HL-60/S4 (cell line): ENCODE results near the gene FARS2.

ENCODE experiments used
- in situ Hi-C: fragments of 300-500 bp; cut with MboI; formaldehyde crosslinking; loops from 2 replicates; pipeline ENCODE4 v1.14.3; 2022; ENCODE audit warnings: low sequenced_read_pairs

FARS2 gene

DNA sequence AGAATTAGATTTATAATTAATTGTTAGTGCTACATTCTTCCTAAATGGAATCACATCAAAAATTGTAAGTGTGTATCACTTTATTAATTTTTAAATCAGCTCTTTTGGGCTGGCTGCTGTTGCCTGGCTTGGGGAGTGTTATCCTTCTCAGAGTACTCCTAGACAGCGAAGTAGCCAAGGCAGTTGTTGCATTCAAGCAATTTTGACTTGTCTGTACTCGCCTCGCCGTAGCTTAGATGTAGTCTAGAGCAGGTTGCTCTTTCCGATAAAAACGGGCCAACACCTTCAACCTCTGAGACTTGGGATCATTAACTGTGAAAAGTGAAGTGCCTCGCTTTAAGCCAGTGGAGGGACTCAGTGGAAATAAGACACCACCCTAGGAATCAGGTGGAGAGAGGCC is 151.3 kb downstream of the FARS2 start:
- in situ Hi-C loops: no loop called here

DNA sequence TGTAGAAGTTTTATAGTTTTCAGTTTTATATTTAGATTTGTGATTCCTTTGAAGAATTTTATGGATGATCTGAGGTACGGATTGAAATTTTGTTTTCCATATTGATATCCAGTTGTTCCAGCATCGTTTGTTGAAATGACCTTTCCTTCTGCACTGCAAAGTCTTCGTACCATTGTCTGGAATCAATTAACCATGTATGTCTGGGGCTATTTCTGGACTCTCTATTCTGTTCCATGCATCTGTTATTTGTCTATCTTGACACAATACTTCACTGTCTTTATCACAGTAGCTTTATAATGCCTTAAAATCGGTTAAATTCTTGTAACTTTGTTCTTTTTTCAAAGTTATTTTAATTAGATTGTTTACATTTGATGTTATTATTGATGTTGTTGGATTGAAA is 154.9 kb downstream of the FARS2 start:
- in situ Hi-C loops: no loop called here

DNA sequence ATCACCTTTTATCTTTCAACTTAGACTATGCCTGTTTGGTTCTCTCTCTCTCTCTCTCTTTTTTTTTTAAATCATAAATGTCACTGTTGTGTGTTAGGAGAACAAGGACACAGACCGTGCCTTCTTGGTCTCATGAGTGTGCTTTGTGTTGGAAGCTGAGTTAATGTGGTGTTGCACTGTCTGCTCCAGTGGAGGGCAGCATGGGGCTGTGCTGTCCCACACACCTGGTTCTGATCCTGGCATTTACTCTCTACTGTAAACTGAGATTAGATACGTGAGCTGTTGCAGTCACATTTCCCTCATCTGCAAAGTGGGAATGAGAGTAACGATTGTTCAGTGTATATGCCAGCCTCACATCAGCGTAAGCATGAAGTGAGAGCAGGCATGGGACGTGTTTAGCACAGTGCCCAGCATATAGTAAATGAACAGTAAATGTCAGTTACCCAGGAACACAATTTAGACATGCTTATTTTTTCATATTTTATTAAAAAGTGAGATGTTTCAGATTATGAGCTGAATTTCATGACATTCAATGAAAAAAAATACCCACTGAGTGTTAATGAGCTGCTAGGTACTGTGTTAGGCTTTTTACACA is 161.1 kb downstream of the FARS2 start:
- in situ Hi-C loops: no loop called here

DNA sequence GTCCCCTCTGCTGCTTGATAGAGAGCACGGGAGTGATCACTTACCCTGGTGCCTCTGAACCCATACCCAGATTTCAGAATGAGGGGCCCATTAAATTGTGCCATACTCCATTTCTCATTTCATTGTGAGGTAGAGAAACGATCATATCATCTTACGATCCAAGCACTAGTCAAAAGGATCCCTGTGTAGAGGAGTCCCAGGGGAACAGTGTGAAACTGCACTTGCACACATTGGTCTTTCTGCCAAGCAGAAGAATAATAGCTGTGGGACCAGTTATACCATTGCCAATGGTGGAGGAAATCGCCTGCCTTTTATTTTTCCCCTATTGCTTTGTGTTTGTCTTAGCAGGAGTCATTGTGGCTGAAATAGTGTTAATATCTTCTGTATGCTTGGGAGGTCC is 161.9 kb downstream of the FARS2 start:
- in situ Hi-C loops: no loop called here

DNA sequence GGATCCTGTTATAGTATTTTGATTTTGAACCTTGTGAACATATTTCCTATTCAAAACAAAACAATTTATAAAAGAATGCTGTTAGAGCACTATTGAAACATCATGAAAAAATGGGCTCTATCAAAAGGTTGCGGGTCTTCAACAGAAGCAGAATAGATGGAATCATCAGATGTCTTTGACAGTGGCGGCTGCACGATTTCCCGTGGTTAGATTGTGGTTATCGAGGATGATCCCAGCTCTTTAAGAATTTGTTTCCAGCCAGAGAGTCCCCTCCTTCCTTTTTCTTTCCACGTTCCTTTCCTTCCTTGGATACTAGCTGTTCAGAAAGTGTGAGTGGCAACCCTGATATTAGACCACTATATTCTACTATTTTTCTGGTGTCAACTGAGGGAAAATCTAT is 163.4 kb downstream of the FARS2 start:
- in situ Hi-C loops: no loop called here

DNA sequence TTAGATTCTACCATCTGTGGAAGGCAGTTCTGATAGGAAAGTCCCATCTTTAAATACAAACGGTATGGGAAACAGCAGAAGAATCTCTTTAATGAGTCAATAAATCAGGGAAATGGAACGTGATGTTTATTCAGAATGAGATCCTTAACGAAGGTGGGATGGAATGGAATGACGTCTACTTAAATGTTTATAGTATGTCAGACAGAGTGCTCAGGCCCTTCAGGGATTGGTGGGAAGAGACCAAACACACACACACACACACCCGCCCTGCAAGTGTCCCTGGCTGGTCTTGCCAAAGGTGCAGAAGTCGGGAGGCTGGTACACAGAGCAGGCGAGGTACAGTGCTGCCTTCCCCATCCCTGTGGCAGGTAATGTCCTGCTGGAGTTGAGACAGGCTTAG is 164.0 kb downstream of the FARS2 start:
- in situ Hi-C loops: no loop called here

DNA sequence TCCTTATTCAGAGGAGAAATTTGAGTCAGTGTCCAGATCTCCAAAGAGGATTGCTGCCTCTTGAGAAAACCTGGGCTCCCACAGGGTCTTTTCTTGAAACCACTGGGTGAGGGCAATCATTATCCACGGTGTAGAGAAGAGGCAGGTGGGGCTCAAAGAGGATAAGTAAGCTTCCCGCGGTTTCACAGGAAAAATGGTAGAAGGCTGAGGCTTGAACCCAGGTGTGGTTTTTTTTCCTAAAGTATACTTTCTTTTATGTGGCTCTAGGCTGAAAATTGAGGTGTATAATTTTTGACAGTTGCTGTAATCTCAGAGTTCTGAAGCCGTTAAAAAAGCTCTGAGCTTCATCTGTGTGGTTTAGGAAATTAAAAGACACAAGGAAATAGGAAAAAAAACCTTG is 164.5 kb downstream of the FARS2 start:
- in situ Hi-C loops: no loop called here

DNA sequence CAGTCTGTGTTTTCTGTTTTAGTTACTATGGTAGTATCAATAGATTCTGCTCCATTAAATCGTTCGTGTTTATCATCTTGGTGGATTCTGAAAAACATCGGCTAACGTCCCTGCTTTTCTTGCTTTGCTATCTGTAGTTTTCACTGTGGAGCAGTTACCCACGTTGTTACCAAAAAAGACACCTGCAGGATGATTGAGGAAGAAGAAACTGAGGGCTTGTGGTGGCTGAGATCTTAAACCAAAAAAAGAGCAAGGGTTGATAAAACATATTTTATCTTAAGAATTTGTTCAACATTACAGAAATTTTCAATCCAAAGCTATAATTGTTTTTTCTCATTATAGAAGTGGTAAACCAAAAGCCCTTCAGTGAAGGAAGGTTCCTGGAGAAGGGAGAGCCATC is 166.3 kb downstream of the FARS2 start:
- in situ Hi-C loops: no loop called here

DNA sequence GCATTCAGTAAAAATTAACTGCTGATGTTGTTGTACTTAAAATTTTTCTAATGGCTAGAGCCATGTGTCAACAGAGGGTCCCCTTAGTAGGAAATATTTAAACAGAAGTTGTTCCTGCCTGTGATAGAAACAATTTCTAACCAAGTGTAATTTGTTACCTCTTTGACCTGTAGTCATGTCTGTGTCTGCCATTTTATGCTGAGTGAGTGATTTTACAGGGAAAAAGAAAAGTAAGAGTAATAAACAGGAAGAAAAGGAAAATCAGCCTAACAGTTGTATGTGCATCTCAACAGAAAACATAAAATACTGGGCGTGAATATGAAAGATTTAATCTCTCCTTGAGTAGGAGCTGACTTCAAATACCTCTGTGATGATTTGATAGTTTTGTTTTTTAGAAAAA is 172.0 kb downstream of the FARS2 start:
- in situ Hi-C loops: no loop called here

DNA sequence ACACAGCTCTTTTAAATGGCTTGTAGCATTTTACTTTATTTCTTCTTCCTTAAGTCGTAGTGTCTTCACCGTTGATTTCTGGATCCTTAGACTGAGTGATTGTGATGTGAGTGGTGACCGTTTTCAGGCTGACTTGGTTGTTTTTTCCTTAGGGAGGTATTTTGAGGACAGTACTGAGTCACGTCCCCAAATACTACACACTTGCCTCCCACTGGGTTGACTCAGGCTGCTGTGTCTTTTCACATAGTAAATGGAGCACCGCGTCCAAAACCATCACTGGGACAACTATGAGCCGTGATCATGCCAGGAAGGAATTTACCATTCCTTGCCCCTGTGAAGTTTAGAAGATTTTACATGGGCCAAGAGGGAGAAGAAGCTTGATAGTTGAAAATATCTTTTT is 174.1 kb downstream of the FARS2 start:
- in situ Hi-C loops: no loop called here

DNA sequence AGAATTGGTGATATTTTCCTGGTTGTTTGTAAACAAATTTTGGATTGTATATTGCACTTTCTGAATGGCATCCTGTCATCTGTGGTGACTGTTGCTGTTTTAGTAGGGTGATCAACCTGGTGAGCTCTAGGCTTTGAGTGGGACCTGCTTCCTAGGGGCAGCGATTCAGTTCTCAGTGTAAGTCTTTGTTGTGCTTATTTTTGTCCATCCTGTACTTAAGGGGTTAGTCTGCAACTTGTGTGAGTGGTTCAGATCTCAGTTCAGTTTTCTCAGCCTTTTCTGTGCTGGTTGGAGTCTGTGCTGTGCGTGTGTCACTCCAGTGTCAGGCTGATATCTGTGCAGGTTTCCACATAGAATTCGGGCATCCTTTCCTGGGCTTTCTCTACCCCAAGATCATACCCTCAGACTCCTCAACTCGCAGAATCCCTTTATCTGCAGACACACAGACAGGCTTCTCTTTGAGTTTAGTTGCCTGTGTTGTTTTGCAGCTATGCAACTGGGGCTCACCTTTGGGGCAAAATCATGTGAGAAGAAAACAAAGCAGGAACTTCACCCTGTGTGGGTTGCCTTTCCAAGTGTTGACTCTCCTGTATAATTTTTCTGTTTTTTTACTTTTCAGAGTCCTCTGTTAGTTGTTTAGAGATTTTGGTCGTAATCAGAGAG is 177.7 kb downstream of the FARS2 start:
- in situ Hi-C loops: no loop called here

DNA sequence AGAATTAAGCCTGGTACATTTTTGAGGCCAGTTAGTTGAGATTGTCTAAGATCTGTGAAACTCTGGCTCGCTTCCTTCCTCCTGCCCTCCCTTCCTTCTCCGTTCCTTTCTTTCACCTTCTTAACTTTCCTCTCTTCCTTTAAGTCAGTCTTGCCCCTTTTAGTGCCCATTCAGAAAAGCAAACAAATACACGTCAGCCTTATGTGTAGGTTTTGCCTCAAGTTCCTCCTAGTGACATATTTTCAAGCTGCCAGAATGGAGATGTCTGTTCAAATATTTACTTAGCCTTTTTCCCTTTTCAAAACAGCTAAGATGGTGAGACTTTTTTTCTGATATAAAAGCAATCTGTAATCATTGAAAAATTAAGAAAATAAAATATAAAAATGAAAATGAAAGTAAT is 178.4 kb downstream of the FARS2 start:
- in situ Hi-C loops: no loop called here

DNA sequence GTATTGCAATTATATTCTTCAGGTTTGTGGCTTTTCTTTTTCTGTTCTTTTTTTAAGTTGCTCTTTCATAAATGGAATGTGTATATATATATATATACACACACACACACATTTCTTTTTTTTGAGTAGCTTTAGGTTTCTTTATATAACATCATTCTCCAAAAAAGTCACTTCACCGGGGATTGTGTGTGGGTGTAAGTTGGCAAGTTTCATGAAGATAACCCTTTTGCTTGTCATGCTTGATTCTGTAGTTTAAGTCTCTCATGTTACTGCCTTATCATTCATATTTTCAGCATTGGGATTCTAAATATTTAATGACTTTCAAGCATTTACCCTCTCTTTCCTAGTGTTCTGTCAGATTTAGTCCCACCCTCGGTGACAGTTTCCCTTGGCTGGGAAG is 181.0 kb downstream of the FARS2 start:
- in situ Hi-C loops: no loop called here

DNA sequence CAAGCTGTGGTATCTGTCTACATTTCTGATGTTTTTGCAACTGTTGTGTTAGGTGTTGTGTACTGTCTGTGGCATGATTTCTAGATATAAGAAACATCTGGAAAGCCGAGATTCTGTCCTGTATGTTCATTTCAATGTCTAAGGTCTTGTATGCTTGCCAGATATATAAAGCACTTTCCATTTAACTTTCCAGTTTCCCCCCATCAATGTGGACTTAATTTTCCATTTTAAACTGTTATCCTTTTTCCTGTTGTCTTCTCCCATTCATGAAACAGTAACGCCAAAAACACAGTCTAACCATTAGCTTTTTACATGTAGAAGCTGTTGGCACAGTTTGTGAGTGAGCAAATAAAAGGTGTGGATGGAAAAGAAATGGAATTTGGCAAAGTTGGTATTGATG is 181.6 kb downstream of the FARS2 start:
- in situ Hi-C loops: no loop called here

DNA sequence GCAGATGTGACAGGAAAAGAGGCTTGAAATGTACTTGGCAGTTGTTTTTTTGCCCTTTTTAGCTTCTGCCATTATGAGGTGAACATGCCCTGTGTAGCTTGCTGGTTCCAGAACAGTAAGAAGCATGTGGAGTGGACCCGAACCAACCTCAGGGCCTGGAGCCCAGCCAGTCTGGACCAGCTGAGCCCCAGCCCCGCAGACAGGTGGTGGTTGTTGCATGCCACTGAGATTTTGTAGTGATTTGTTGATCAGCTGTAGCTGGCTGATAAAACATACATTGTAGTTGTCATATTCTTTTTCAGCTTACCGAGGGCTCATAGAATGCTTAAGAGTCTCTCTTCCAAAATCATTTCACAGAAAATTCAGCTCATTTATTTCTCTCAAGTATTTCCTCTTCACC is 182.2 kb downstream of the FARS2 start:
- in situ Hi-C loops: no loop called here

DNA sequence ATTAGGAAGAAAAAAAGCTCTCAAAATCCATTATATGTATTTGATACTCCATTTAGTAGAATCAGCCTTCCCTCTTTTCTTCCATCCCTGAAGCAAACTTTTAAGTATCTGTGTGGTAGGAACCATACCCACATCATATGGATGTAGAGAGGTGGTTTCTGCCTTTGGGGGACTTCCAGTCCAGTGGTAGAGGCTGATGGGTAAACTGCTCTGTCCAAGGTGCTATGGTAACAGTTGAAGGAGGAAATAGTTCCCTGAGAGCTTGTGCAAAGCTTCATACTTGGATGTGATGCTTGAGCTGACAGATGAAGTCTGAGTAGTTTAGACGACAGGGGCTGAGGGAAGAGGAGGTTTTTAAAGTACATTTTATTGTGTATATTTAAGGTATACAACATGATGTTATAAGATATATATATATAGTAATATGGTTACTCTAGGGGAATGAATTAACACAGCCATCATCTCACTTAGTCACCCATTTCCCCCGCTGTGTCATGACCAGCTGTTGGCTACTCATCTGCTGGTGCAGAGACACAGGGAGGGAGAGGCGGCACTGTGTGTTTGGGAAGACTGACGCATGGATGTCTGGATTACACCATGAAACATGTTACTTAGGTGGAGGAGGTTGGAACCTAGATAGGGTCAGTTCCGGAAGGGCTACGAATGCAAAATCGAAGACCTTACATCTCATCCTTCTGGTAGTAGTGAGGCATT is 185.2 kb downstream of the FARS2 start:
- in situ Hi-C loops: no loop called here

DNA sequence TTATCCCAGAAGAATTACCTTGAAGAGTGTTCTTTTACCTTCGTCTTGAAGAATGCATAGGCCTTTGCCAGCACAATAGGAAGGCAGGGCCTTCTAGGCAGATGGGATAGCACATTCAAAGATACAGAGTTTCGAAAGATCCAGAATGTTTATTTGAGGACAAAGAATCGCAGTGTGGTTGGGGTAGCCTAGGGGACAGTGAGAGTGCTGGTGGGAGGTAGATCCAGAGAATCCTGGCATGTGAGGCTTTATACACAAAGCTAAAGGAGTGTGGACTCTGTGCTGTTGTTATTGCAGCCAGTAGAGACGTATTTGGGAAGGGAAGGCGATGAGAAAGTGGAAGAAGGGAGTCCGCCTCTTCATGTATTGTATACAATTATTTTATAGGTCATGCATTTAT is 186.6 kb downstream of the FARS2 start:
- in situ Hi-C loops: no loop called here

DNA sequence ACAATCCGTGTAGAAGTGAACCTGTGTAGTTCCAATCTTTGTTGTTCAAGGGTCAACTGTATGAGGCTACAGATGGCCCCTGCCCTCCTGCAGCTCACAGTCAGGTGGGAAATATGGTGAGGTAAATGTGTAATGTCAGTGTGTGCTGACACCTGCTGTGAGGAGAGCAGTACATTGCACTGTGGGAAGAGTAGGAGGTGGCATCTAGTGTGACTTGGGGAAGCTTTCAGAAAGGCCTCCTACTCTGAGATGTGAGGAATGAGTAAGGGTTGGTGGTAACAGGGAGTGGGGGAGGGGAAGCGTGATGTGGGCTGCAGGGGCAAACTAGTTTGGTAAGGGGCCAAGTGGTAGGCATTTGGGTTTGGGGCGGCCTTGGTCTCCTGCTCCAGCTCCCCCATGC is 188.8 kb downstream of the FARS2 start:
- in situ Hi-C loops: loop anchor here (25.0 kb wide), 1 partner anchor 1087 kb away; no protein-coding TSS in a partner anchor

DNA sequence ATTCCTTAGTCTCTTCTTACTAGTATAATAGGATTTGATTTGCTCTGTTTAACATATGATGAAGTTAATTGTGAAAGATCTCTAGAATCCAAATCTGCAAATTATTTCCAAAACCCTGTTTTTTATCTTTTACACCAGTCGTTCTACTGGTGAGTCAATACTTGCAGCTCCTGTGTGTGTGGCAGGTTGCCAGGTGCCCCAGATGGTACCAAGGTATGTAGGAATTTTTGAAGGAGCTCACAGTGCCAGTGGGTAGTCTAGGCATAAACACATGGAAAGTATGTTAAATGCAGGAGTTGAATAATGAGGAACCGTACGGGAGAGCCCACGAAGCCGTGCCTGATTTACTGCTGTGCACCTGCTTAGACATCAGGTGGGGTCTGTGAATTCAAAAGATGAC is 192.2 kb downstream of the FARS2 start:
- in situ Hi-C loops: loop anchor here (25.0 kb wide), 1 partner anchor 1084 kb away; no protein-coding TSS in a partner anchor

DNA sequence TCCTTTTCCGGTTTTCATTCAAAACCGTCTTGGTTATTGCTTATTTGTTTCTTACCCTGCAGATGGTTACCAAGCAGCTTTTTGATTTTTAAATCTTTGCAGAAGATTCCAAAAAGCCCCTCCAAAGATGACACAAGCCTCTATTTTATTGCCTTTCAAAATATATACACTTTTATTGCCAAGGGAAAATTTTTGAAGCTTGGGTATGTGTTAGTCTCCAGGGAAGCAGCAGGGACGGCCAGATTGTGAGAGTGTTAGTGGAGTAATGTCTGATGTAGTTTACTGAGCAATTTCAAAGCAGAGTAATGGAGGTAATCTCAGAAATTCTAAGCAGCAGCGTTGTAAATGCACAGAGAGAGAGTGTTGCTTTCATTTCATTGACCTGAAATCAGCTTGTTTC is 193.8 kb downstream of the FARS2 start:
- in situ Hi-C loops: loop anchor here (25.0 kb wide), 1 partner anchor 1082 kb away; no protein-coding TSS in a partner anchor

DNA sequence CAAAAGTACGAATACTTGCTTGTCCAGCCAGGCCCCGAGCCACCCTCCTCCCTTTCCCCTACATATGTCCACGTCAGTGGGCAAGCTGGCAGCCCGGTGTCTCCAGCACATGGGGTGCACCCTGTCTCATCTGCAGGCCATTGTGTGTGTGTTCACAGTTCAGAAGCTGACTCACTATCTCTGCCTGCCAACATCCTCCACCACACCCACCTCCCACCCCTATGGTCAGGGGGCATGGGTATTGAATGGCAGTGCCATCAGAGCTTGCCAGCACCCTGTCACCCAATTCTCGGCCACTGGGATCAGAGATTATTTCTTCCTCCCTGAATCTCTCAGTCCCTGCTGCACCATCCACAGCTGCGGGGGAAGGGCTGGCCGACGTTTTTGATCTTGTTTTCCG is 195.7 kb downstream of the FARS2 start:
- in situ Hi-C loops: loop anchor here (25.0 kb wide), 1 partner anchor 1080 kb away; no protein-coding TSS in a partner anchor
